ENCODE data around the gene HOXC13. TPM values are rescaled to one million over a fixed set of nuclear protein-coding genes. Genes with fewer than 3 reads are reported as not detected.
A peak's percentile ranks its signal among the peaks of the same experiment; 100 is the strongest.

Gene HOXC13
- total and polyA plus RNA-seq, 9 of the 15 experiments (the other 6 are each of a cell fraction or from before 2014, with no cell fraction given), result 0.03 to 0.29 (median 0.17) TPM; not detected in 2

DNA sequence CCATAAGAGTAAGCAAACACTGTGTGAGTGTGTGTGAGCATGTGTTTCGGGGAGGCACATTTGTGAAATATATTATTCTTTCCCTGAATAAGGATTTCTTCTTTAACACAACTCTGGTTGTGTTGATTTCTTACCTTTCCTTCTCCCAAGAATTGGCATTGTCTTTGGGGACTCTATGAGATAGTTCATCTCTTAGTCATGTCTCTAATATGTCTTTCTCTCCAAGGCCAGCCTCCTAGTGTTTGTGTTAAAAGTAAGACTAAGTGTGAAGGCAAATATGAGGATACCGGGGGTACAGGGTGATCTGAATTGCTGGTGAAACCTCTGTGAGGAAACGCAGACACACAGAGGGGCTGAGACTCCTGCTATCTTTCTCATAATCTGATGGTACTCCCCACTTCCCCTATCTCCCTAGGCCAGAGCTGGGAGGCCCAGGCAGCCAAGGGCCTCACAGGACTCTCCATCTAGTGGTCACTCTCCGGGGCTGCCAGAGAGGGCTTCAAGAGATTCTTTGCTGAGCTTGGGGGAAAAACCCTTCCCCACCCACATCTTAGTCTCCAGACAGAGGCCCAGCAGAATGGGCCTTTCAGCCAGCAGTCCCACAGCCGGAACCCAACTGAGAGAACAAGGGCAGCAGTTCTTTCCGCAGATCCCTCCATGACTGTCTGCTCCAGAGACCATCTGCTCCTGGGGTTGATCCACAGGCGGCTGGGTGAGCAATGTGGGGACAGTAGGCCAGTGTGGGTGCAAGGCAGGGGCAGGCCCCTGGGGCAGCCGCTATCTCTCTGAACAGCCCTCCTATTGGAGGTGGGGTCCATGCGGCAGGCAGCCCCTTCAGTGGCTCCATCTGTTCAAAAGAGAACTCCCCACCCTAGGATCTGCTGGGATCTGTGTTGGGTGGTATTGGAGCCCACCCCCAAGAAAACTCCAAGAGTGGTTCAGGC is 10.3 kb downstream of the HOXC13 start (continued):
- TF ChIP-seq UBTF (IDR thresholded peaks at IDR 0.05; ENCODE audit: borderline replicate concordance in 1 of 2, low read depth in 2 of 2, low read length in 2 of 2) (0 out of 4 replicates have a peak, but pooled peaks of 1 of the 2 experiments have one; percentile 28), KAT2B (IDR thresholded peaks at IDR 0.05; ENCODE audit: low read depth, low read length) (no peak), NR2C2 (CRISPR knock-in tag; IDR thresholded peaks at IDR 0.05) (no peak), NR2C2 (tag; IDR thresholded peaks at IDR 0.05) (no peak), ETV6 (IDR thresholded peaks at IDR 0.05; ENCODE audit: borderline replicate concordance in 1 of 2, low read depth in 2 of 2, low read length in 1 of 2) (no peak), ETV6 (CRISPR knock-in tag; IDR thresholded peaks at IDR 0.05; ENCODE audit: borderline replicate concordance) (no peak), DPF2 (IDR thresholded peaks at IDR 0.05) (peak; percentile 84), SRSF7 (optimal IDR thresholded peaks at IDR 0.05; ENCODE audit: low read depth, low read length) (no peak), RAD21 (CRISPR knock-in tag; conservative IDR thresholded peaks at IDR 0.05 in 1 of 2, IDR thresholded peaks at IDR 0.05 in 1 of 2) (peak; percentile 55 to 63), PTRF (tag; IDR thresholded peaks at IDR 0.05) (no peak), PHB2 (IDR thresholded peaks at IDR 0.05; ENCODE audit: low read depth) (no peak), SMARCA5 (IDR thresholded peaks at IDR 0.05) (no peak), ARID1B (IDR thresholded peaks at IDR 0.05) (peak; percentile 85), SUPT5H (IDR thresholded peaks at IDR 0.05) (no peak), TARDBP (IDR thresholded peaks at IDR 0.05) (no peak), ZNF507 (tag; conservative IDR thresholded peaks at IDR 0.05) (no peak), ZBTB43 (CRISPR knock-in tag; IDR thresholded peaks at IDR 0.05) (no peak), NFE2 (IDR thresholded peaks at IDR 0.05; ENCODE audit: low read depth) (no peak), MTA2 (IDR thresholded peaks at IDR 0.05; ENCODE audit: low read depth) (peak; percentile 51), HNRNPUL1 (IDR thresholded peaks at IDR 0.05; ENCODE audit: low read length) (no peak), IRF2 (CRISPR knock-in tag; IDR thresholded peaks at IDR 0.05) (no peak)
- TF ChIP-seq, protein P1, sequence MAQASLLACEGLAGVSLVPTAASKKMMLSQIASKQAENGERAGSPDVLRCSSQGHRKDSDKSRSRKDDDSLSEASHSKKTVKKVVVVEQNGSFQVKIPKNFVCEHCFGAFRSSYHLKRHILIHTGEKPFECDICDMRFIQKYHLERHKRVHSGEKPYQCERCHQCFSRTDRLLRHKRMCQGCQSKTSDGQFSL (CRISPR knock-in tag; IDR thresholded peaks at IDR 0.05), result no peak
- TF ChIP-seq, protein P1 (tag; IDR thresholded peaks at IDR 0.05), result 0 out of 4 replicates have a peak, but pooled peaks of 1 of the 2 experiments have one; percentile 30

All from K562 (cell line).